ENCODE data around the gene ILRUN. TPM values are rescaled to one million over a fixed set of nuclear protein-coding genes. Genes with fewer than 3 reads are reported as not detected.

The ILRUN gene
- total and polyA plus RNA-seq, 2 donors (not counting 1 experiment from before 2014, with no cell fraction given) = 30.1 to 71.3 TPM

- no peaks in the 10 kb centered on the region for H3K9me3 Mint-ChIP-seq (ENCODE audit: insufficient read depth)
- TF ChIP-seq CTCF (IDR thresholded peaks at IDR 0.05) = no peak
- TF ChIP-seq EZH2 (IDR thresholded peaks at IDR 0.05; ENCODE audit: borderline replicate concordance, insufficient read depth, low read depth, low read length, poor library complexity, severe bottlenecking) = no peak
- H3K4me1 Mint-ChIP-seq = peaks cover 51% of the 10 kb centered on the region
- Histone ChIP-seq H3K4me2 (replicated peaks; ENCODE audit: low read depth, low read length, poor library complexity, severe bottlenecking) (no peak overlapping the region), H3K4me1 (ENCODE audit: control insufficient read depth in 2 of 2, insufficient read depth in 2 of 2, low read length in 2 of 2) (peaks cover 33 to 37% of the 10 kb centered on the region in 2 donors), H3K27ac (ENCODE audit: low read length in 2 of 2) (peak overlapping the region in 1 of 2 donors; percentile 9), H3K9ac (ENCODE audit: low read length) (no peak overlapping the region), H3K9me3 (ENCODE audit: control extremely low read depth in 1 of 3, control insufficient read depth in 2 of 3, insufficient read depth in 1 of 3, low read length in 2 of 3) (no peaks in the 10 kb centered on the region), H3K79me2 (ENCODE audit: control insufficient read depth, insufficient read depth, low read length) (peaks cover 96% of the 10 kb centered on the region), H2AFZ (ENCODE audit: insufficient read depth, low read depth, low read length, poor library complexity, severe bottlenecking) (no peak overlapping the region), H3K36me3 (replicated peaks in 1 of 2; ENCODE audit: control extremely low read depth in 1 of 2, control insufficient read depth in 1 of 2, extremely low read depth in 1 of 2, insufficient read depth in 2 of 2, low read length in 1 of 2) (peaks cover 4 to 22% of the 10 kb centered on the region in 2 experiments), H4K20me1 (ENCODE audit: control insufficient read depth, insufficient read depth, low read length, poor library complexity, severe bottlenecking) (peaks cover 22% of the 10 kb centered on the region), H3K27me3 (replicated peaks in 1 of 4; ENCODE audit: control extremely low read depth in 1 of 4, control insufficient read depth in 3 of 4, insufficient read depth in 4 of 4, low read length in 3 of 4) (no peaks in the 10 kb centered on the region), H3K4me3 (ENCODE audit: control extremely low read depth in 1 of 5, extremely low read depth in 1 of 5, insufficient read depth in 1 of 5, low read depth in 2 of 5, low read length in 4 of 5) (no peak overlapping the region)
- ATAC-seq (ENCODE audit: low read depth) (no peak), DNase-seq (no peak)
- no peaks in the 10 kb centered on the region for H3K27me3 Mint-ChIP-seq
- peak overlapping the region; percentile 47 for H3K27ac Mint-ChIP-seq
- intact Hi-C loops (cut with micrococcal nuclease) = no loop called here
- H3K4me3 Mint-ChIP-seq = no peak overlapping the region
- ChIA-PET CTCF (interaction anchor here (0.6 to 1.1 kb wide), 3 partner anchors 17 to 49 kb away, joined by 3 to 4 read pairs (median 3); no protein-coding TSS in a partner anchor), POLR2A (interaction anchor here (0.5 to 0.7 kb wide), 3 partner anchors 64 to 130 kb away, joined by 3 to 8 read pairs (median 5); no protein-coding TSS in a partner anchor)
- 90% methylated on average over 2 of the region's 3 CpGs for WGBS (ENCODE audit: insufficient coverage)
Measured at GRCh38 chr6:34654061-34654710, 42.4 kb downstream of the ILRUN start.

GRCh38 chr6:34652263-34652662, 44.3 kb downstream of the ILRUN start:
- intact Hi-C loops (cut with micrococcal nuclease) = no loop called here
- ATAC-seq (ENCODE audit: low read depth) = no peak

More at GRCh38 chr6:34652263-34652662, 44.3 kb downstream of the ILRUN start:
- WGBS (ENCODE audit: insufficient coverage) = no CpG with 5 or more reads among the region's 1 CpG
- Mint-ChIP-seq H3K4me3 (no peak overlapping the region), H3K27ac (no peak overlapping the region), H3K4me1 (peaks cover 41% of the 10 kb centered on the region), H3K27me3 (no peaks in the 10 kb centered on the region), H3K9me3 (ENCODE audit: insufficient read depth) (no peaks in the 10 kb centered on the region)
- Histone ChIP-seq H3K9me3 (ENCODE audit: control extremely low read depth in 1 of 3, control insufficient read depth in 2 of 3, insufficient read depth in 1 of 3, low read length in 2 of 3) (no peaks in the 10 kb centered on the region), H3K27ac (ENCODE audit: low read length in 2 of 2) (no peak overlapping the region), H3K4me3 (ENCODE audit: control extremely low read depth in 1 of 5, extremely low read depth in 1 of 5, insufficient read depth in 1 of 5, low read depth in 2 of 5, low read length in 4 of 5) (no peak overlapping the region), H4K20me1 (ENCODE audit: control insufficient read depth, insufficient read depth, low read length, poor library complexity, severe bottlenecking) (peaks cover 34% of the 10 kb centered on the region), H2AFZ (ENCODE audit: insufficient read depth, low read depth, low read length, poor library complexity, severe bottlenecking) (no peak overlapping the region), H3K27me3 (replicated peaks in 1 of 4; ENCODE audit: control extremely low read depth in 1 of 4, control insufficient read depth in 3 of 4, insufficient read depth in 4 of 4, low read length in 3 of 4) (no peaks in the 10 kb centered on the region), H3K79me2 (ENCODE audit: control insufficient read depth, insufficient read depth, low read length) (peaks cover 96% of the 10 kb centered on the region), H3K36me3 (replicated peaks in 1 of 2; ENCODE audit: control extremely low read depth in 1 of 2, control insufficient read depth in 1 of 2, extremely low read depth in 1 of 2, insufficient read depth in 2 of 2, low read length in 1 of 2) (peaks cover 7 to 35% of the 10 kb centered on the region in 2 experiments), H3K9ac (ENCODE audit: low read length) (no peak overlapping the region), H3K4me2 (replicated peaks; ENCODE audit: low read depth, low read length, poor library complexity, severe bottlenecking) (no peak overlapping the region), H3K4me1 (ENCODE audit: control insufficient read depth in 2 of 2, insufficient read depth in 2 of 2, low read length in 2 of 2) (peaks cover 18 to 21% of the 10 kb centered on the region in 2 donors)
- TF ChIP-seq EZH2 (IDR thresholded peaks at IDR 0.05; ENCODE audit: borderline replicate concordance, insufficient read depth, low read depth, low read length, poor library complexity, severe bottlenecking) (no peak), CTCF (IDR thresholded peaks at IDR 0.05) (no peak)
- DNase-seq = no peak
- CTCF ChIA-PET = interaction anchor here (1.0 kb wide), 1 partner anchor 44 kb away, joined by 3 read pairs; no protein-coding TSS in a partner anchor
- POLR2A ChIA-PET = no interaction called here
